ENCODE results near the gene MIER3. TPM values are rescaled to one million over a fixed set of nuclear protein-coding genes. Genes with fewer than 3 reads are reported as not detected.

Gene MIER3
- total and polyA plus RNA-seq, 2 of the 13 experiments (the other 11 are each of a cell fraction or from before 2014, with no cell fraction given), result 14.6 to 38.8 TPM

DNA sequence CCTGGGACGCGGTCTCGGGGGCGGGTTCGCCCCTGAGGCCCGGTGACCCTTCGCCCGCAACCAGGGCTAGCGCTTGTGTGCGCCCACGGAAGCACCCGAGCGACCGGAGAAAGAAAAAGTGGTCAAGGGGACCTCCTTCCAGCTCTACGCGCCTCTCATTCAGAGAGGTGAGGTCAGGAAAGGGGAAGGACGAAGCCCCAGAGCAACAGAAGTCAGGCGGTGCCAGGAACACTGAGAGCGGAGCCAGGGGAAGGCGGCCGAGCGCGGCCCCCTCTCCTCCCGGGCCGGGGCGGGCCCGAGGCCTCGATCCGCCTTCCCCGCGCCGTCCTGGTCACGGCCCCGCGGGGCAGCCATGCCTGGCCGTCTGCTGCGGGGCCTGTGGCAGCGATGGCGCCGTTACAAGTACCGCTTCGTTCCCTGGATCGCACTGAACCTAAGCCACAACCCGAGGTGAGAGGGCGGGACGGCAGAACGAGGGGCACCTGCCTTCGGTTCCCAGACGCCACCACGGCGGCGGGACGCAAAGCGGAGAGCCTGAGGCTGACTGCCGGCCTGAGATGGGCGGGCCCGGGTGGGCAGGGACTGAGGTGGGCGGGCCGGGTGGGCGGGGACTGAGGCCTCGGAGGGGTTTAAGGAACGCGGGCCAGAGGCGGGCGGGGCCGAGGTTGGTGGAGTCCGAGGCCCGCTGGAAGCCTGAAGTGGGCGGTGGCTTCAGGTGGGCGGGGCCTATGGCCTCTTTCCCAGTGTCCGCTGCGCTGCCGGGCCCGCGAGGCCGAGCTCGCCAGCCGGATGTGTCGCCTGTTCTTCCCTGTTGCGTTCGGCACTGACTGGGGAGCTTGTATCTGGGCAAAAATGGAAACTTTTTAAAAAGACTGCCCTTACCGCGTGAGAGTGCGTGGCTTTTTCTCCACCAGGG lies 42.4 kb downstream of the MIER3 start, which contains the start of gene SETD9 (continued):
- TF ChIP-seq, protein P1, sequence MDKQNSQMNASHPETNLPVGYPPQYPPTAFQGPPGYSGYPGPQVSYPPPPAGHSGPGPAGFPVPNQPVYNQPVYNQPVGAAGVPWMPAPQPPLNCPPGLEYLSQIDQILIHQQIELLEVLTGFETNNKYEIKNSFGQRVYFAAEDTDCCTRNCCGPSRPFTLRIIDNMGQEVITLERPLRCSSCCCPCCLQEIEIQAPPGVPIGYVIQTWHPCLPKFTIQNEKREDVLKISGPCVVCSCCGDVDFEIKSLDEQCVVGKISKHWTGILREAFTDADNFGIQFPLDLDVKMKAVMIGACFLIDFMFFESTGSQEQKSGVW (CRISPR knock-in tag; IDR thresholded peaks at IDR 0.05; ENCODE audit: borderline replicate concordance), result no peak
- TF ChIP-seq, protein P2, sequence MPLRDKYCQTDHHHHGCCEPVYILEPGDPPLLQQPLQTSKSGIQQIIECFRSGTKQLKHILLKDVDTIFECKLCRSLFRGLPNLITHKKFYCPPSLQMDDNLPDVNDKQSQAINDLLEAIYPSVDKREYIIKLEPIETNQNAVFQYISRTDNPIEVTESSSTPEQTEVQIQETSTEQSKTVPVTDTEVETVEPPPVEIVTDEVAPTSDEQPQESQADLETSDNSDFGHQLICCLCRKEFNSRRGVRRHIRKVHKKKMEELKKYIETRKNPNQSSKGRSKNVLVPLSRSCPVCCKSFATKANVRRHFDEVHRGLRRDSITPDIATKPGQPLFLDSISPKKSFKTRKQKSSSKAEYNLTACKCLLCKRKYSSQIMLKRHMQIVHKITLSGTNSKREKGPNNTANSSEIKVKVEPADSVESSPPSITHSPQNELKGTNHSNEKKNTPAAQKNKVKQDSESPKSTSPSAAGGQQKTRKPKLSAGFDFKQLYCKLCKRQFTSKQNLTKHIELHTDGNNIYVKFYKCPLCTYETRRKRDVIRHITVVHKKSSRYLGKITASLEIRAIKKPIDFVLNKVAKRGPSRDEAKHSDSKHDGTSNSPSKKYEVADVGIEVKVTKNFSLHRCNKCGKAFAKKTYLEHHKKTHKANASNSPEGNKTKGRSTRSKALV (CRISPR knock-in tag; IDR thresholded peaks at IDR 0.05), result 0 out of 2 replicates have a peak, but pooled peaks have one; percentile 6
- TF ChIP-seq, protein P3, sequence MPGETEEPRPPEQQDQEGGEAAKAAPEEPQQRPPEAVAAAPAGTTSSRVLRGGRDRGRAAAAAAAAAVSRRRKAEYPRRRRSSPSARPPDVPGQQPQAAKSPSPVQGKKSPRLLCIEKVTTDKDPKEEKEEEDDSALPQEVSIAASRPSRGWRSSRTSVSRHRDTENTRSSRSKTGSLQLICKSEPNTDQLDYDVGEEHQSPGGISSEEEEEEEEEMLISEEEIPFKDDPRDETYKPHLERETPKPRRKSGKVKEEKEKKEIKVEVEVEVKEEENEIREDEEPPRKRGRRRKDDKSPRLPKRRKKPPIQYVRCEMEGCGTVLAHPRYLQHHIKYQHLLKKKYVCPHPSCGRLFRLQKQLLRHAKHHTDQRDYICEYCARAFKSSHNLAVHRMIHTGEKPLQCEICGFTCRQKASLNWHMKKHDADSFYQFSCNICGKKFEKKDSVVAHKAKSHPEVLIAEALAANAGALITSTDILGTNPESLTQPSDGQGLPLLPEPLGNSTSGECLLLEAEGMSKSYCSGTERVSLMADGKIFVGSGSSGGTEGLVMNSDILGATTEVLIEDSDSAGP (CRISPR knock-in tag; IDR thresholded peaks at IDR 0.05; ENCODE audit: borderline replicate concordance), result peak; percentile 64
- TF ChIP-seq HDAC6 (IDR thresholded peaks at IDR 0.05; ENCODE audit: low read depth, low read length) (no peak), PHF8 (CRISPR knock-in tag; IDR thresholded peaks at IDR 0.05) (peak; percentile 92), BCL6 (CRISPR knock-in tag; IDR thresholded peaks at IDR 0.05) (peak; percentile 34), ZSCAN20 (CRISPR knock-in tag; IDR thresholded peaks at IDR 0.05; ENCODE audit: borderline replicate concordance) (peak; percentile 67), FOXO1 (CRISPR knock-in tag; IDR thresholded peaks at IDR 0.05) (peak; percentile 16), ZSCAN25 (CRISPR knock-in tag; IDR thresholded peaks at IDR 0.05) (0 out of 2 replicates have a peak, but pooled peaks have one; percentile 40)
- TF ChIP-seq, protein P4, sequence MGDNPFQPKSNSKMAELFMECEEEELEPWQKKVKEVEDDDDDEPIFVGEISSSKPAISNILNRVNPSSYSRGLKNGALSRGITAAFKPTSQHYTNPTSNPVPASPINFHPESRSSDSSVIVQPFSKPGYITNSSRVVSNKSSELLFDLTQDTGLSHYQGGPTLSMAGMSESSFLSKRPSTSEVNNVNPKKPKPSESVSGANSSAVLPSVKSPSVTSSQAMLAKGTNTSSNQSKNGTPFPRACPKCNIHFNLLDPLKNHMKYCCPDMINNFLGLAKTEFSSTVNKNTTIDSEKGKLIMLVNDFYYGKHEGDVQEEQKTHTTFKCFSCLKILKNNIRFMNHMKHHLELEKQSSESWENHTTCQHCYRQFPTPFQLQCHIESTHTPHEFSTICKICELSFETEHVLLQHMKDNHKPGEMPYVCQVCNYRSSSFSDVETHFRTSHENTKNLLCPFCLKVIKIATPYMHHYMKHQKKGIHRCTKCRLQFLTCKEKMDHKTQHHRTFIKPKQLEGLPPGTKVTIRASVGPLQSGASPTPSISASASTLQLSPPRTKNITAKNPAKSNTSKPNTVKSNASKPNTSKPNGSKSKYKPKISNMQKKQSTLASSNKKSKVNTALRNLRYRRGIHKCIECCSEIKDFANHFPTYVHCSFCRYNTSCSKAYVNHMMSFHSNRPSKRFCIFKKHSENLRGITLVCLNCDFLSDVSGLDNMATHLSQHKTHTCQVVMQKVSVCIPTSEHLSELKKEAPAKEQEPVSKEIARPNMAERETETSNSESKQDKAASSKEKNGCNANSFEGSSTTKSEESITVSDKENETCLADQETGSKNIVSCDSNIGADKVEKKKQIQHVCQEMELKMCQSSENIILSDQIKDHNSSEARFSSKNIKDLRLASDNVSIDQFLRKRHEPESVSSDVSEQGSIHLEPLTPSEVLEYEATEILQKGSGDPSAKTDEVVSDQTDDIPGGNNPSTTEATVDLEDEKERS (CRISPR knock-in tag; IDR thresholded peaks at IDR 0.05), result 0 out of 2 replicates have a peak, but pooled peaks have one; percentile 47
- TF ChIP-seq, protein P5, sequence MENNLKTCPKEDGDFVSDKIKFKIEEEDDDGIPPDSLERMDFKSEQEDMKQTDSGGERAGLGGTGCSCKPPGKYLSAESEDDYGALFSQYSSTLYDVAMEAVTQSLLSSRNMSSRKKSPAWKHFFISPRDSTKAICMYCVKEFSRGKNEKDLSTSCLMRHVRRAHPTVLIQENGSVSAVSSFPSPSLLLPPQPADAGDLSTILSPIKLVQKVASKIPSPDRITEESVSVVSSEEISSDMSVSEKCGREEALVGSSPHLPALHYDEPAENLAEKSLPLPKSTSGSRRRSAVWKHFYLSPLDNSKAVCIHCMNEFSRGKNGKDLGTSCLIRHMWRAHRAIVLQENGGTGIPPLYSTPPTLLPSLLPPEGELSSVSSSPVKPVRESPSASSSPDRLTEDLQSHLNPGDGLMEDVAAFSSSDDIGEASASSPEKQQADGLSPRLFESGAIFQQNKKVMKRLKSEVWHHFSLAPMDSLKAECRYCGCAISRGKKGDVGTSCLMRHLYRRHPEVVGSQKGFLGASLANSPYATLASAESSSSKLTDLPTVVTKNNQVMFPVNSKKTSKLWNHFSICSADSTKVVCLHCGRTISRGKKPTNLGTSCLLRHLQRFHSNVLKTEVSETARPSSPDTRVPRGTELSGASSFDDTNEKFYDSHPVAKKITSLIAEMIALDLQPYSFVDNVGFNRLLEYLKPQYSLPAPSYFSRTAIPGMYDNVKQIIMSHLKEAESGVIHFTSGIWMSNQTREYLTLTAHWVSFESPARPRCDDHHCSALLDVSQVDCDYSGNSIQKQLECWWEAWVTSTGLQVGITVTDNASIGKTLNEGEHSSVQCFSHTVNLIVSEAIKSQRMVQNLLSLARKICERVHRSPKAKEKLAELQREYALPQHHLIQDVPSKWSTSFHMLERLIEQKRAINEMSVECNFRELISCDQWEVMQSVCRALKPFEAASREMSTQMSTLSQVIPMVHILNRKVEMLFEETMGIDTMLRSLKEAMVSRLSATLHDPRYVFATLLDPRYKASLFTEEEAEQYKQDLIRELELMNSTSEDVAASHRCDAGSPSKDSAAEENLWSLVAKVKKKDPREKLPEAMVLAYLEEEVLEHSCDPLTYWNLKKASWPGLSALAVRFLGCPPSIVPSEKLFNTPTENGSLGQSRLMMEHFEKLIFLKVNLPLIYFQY (CRISPR knock-in tag; IDR thresholded peaks at IDR 0.05; ENCODE audit: borderline replicate concordance), result peak; percentile 82
- TF ChIP-seq, protein P6, sequence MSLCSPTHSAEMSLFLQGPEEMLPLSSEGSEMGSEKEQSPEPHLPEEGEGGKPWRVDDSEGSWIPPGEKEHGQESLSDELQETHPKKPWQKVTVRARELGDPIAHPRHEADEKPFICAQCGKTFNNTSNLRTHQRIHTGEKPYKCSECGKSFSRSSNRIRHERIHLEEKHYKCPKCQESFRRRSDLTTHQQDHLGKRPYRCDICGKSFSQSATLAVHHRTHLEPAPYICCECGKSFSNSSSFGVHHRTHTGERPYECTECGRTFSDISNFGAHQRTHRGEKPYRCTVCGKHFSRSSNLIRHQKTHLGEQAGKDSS (CRISPR knock-in tag; IDR thresholded peaks at IDR 0.05; ENCODE audit: borderline replicate concordance, low read depth), result peak; percentile 47; the same call in 1 of the 2 replicates
